ENCODE results near the gene GORASP1. TPM values are rescaled to one million over a fixed set of nuclear protein-coding genes. Genes with fewer than 3 reads are reported as not detected.

Gene GORASP1
- total and polyA plus RNA-seq, 2 experiments from 2014 or later = 10.3 to 38.3 TPM

GRCh38 chr3:39068556-39068955 is 38.9 kb downstream of the GORASP1 start (continued):
- TF ChIP-seq EZH2 (IDR thresholded peaks at IDR 0.05; ENCODE audit: low read depth, unreplicated experiment) (no peak), ZNF331 (CRISPR knock-in tag; IDR thresholded peaks at IDR 0.05; ENCODE audit: low read depth) (no peak), REST (IDR thresholded peaks at IDR 0.05; ENCODE audit: unreplicated experiment) (no peak)

GRCh38 chr3:39067286-39067685 is 40.1 kb downstream of the GORASP1 start:
- no peak overlapping the region for H3K4me2 ChIP-seq
- H4K20me1 ChIP-seq (replicated peaks; ENCODE audit: insufficient read depth) = peaks cover 11% of the 10 kb centered on the region; the same call in 1 of the 2 replicates
- H3K27me3 ChIP-seq (ENCODE audit: insufficient read depth) = no peaks in the 10 kb centered on the region
- Mint-ChIP-seq H3K4me3 (no peak overlapping the region), H3K27ac (no peak overlapping the region), H3K27me3 (ENCODE audit: insufficient read depth, low read depth, poor library complexity) (peaks cover 2% of the 10 kb centered on the region), H3K36me3 (ENCODE audit: low read depth) (peaks cover 16% of the 10 kb centered on the region), H3K4me1 (no peaks in the 10 kb centered on the region; the same call in 2 of the 3 replicates), H3K9me3 (no peaks in the 10 kb centered on the region)
- H3K4me3 ChIP-seq = no peak overlapping the region
- peaks cover 12% of the 10 kb centered on the region; the same call in 1 of the 2 replicates for H3K36me3 ChIP-seq (ENCODE audit: insufficient read depth)
- no peaks in the 10 kb centered on the region for H3K9me2 ChIP-seq (ENCODE audit: insufficient read depth)
- no peak overlapping the region for H3K27ac ChIP-seq (ENCODE audit: low read depth)
- TF ChIP-seq REST (IDR thresholded peaks at IDR 0.05; ENCODE audit: unreplicated experiment) = no peak
- no peak for TF ChIP-seq NANOG (IDR thresholded peaks at IDR 0.05; ENCODE audit: borderline replicate concordance)
- TF ChIP-seq EZH2phosphoT487 (IDR thresholded peaks at IDR 0.05; ENCODE audit: unreplicated experiment) = no peak
- no peak for TF ChIP-seq JUNB (IDR thresholded peaks at IDR 0.05; ENCODE audit: unreplicated experiment)
- TF ChIP-seq ETS1 (IDR thresholded peaks at IDR 0.05) = no peak
- TF ChIP-seq ZNF114 (CRISPR knock-in tag; IDR thresholded peaks at IDR 0.05) = no peak
- peaks cover 31% of the 10 kb centered on the region for H3K79me2 ChIP-seq (replicated peaks; ENCODE audit: insufficient read depth)
- no peaks in the 10 kb centered on the region for H3F3A ChIP-seq (replicated peaks; ENCODE audit: low read depth)
- H3K4me1 ChIP-seq (ENCODE audit: insufficient read depth) = no peaks in the 10 kb centered on the region
- ATAC-seq (no peak), DNase-seq (ENCODE audit: low spot score) (no peak)
- no peak overlapping the region for H2AFZ ChIP-seq
